ENCODE results near the gene BLTP3B. TPM values are rescaled to one million over a fixed set of nuclear protein-coding genes. Genes with fewer than 3 reads are reported as not detected.
"Not testable (repeated sequence)": the region's sequence is repeated elsewhere in the genome, so short reads cannot be mapped to it uniquely, and the experiment has no call there.

BLTP3B gene, protein sequence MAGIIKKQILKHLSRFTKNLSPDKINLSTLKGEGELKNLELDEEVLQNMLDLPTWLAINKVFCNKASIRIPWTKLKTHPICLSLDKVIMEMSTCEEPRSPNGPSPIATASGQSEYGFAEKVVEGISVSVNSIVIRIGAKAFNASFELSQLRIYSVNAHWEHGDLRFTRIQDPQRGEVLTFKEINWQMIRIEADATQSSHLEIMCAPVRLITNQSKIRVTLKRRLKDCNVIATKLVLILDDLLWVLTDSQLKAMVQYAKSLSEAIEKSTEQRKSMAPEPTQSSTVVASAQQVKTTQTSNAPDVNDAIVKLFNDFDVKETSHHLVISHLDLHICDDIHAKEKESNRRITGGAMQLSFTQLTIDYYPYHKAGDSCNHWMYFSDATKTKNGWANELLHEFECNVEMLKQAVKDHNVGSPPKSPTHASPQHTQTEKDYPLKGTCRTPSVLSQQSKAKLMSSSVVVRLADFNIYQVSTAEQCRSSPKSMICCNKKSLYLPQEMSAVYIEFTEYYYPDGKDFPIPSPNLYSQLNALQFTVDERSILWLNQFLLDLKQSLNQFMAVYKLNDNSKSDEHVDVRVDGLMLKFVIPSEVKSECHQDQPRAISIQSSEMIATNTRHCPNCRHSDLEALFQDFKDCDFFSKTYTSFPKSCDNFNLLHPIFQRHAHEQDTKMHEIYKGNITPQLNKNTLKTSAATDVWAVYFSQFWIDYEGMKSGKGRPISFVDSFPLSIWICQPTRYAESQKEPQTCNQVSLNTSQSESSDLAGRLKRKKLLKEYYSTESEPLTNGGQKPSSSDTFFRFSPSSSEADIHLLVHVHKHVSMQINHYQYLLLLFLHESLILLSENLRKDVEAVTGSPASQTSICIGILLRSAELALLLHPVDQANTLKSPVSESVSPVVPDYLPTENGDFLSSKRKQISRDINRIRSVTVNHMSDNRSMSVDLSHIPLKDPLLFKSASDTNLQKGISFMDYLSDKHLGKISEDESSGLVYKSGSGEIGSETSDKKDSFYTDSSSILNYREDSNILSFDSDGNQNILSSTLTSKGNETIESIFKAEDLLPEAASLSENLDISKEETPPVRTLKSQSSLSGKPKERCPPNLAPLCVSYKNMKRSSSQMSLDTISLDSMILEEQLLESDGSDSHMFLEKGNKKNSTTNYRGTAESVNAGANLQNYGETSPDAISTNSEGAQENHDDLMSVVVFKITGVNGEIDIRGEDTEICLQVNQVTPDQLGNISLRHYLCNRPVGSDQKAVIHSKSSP (N-terminal part only)
- total RNA-seq = 10 to 100 TPM in 1 of 6 donors, 1 to 10 TPM in 5; 3.6 to 10.8 (median 5.2) TPM
- polyA plus RNA-seq = 1 to 10 TPM; 2.0 to 5.6 TPM

DNA sequence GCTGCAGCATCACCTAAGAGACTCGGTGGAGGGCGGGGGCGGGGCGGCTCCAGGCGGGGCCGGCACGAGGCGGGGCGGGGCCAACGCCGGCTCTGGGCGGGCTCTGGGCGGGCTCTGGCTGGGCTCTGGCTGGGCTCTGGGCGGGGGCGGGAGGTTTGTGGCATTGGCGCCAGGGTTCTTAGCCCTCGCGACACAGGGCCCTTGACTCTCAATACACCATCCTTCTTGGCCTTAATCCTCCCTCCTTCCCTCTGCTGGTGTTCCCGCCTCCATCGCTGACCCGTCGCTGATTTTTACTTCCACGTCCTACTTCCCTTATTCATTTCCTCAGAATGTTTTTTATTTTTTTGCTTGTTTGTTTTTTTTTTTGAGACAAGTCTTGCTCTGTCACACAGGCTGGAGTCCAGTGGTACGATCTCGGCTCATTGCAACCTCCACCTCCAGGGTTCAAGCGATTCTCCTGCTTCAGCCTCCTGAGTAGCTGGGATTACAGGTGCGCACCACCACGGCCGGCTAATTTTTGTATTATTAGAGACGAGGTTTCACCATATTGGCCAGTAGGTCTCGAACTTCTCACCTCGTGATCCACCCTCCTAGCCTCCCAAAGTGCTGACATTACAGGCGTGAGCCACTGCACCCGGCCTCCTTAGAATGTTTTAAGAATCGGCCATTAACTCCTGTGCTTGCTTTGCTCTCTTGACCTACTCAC lies at the start of gene BLTP3B:
BLTP3B (minus strand) TSS at position 24 of the 709 bp plus-strand sequence. CDS start 239 bp downstream, outside the sequence.
- WGBS, 2 donors = 24 to 51% methylated on average over 17 to 35 of the region's 35 CpGs
- Histone ChIP-seq H3K4me1 (peaks cover 0 to 3% (median 0%) of the 10 kb centered on the region in 3 donors), H3K27ac (peak within 1 kb of the TSS; percentile 86 to 89 (median 86)), H3K4me3 (peak within 1 kb of the TSS; percentile 69 to 83 (median 80)), H3K36me3 (no peaks in the 10 kb centered on the region), H3K27me3 (no peaks in the 10 kb centered on the region), H3K9me3 (no peaks in the 10 kb centered on the region)
- intact Hi-C loops (cut with DNase I) = no loop called here
- DNase-seq = peak in 5 of 6 donors; percentile 84 to 96 (median 90)
- TF ChIP-seq, protein P1, sequence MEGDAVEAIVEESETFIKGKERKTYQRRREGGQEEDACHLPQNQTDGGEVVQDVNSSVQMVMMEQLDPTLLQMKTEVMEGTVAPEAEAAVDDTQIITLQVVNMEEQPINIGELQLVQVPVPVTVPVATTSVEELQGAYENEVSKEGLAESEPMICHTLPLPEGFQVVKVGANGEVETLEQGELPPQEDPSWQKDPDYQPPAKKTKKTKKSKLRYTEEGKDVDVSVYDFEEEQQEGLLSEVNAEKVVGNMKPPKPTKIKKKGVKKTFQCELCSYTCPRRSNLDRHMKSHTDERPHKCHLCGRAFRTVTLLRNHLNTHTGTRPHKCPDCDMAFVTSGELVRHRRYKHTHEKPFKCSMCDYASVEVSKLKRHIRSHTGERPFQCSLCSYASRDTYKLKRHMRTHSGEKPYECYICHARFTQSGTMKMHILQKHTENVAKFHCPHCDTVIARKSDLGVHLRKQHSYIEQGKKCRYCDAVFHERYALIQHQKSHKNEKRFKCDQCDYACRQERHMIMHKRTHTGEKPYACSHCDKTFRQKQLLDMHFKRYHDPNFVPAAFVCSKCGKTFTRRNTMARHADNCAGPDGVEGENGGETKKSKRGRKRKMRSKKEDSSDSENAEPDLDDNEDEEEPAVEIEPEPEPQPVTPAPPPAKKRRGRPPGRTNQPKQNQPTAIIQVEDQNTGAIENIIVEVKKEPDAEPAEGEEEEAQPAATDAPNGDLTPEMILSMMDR (IDR thresholded peaks at IDR 0.05) = no peak
- peak; percentile 97 to 99 (median 98) for ATAC-seq
- no peak for FAIRE-seq

DNA sequence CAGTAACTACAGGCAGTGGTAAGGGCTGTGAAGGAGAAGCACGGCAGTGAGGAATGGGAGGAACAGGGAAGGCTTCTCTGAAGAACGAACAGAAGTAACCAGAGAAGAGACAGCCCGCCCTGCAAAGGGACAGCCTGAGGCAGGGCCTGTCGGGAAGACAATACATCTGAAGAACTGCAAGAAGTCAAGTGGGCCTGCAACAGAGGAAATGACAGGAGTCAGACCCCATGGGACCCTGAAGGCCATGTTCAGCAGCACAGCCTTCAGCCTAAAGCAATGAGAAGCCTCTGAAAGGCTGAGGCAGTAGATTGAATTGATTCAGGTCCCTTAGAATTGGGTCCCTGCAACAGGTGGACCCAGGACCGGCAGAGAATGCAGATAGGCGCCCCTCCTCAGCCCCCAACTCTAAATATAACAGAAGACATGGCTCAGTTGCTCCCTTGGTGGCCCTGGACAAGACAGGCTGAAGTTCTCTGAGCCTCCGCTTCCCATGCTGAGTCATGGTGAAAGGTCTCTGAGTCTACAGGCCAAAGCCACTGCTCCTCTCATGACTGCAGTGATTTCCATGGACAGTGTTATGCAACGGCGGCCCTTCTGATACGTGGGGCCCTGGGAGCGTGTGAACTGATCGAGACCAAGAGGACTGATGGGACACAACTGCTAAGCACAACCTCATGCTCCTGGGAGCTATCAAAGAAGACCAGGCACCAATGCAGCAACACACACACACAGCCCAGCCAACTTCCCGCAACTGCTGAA lies 47.1 kb upstream of the BLTP3B start:
- ATAC-seq = no peak
- DNase-seq = no peak
- WGBS, 2 donors = 92% methylated on average over 13 of the region's 13 CpGs
- H3K9me3 ChIP-seq = no peaks in the 10 kb centered on the region
- no peak overlapping the region for H3K4me3 ChIP-seq
- TF ChIP-seq, protein P1 (IDR thresholded peaks at IDR 0.05) = no peak
- intact Hi-C loops (cut with DNase I) = no loop called here
- H3K27me3 ChIP-seq = no peaks in the 10 kb centered on the region
- no peak overlapping the region for H3K27ac ChIP-seq
- no peaks in the 10 kb centered on the region for H3K4me1 ChIP-seq
- no peaks in the 10 kb centered on the region for H3K36me3 ChIP-seq
- FAIRE-seq = no peak

DNA sequence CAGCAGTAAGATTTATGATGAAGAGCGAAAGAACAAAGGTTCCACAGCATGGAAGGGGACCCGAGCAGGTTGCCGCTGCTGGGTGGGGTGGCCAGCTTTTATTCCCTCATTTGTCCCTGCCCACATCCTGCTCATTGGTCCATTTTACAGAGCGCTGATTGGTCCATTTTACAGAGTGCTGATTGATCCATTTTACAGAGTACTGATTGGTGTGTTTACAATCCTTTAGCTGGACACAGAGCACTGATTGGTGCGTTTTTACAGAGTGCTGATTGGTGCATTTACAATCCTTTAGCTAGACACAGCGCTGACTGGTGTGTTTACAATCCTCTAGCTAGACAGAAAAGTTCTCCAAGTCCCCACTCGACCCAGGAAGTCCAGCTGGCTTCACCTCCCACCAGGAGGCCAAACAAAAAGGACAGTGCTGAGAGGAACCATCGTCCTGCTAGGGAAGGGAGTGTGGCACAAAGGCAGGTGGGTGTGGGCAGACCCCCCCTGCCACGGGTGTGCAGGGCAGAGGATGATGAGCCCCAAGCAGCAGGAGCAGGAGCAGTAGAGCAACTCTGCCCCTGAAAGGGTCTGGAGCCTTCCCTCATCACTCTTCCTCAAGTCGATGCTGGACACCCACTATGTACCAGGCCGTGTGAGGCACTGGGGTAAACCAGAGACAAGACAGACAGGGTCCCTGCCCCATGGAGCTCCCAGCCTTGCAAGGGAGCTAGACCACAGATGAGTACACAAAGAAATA lies 46.4 kb upstream of the BLTP3B start:
- ATAC-seq; FAIRE-seq; intact Hi-C loops (cut with DNase I); DNase-seq; H3K27ac ChIP-seq; H3K27me3 ChIP-seq; H3K4me1 ChIP-seq; H3K9me3 ChIP-seq; H3K4me3 ChIP-seq; H3K36me3 ChIP-seq: not testable (repeated sequence)
- 94% methylated on average over 11 of the region's 11 CpGs for WGBS, 2 donors

DNA sequence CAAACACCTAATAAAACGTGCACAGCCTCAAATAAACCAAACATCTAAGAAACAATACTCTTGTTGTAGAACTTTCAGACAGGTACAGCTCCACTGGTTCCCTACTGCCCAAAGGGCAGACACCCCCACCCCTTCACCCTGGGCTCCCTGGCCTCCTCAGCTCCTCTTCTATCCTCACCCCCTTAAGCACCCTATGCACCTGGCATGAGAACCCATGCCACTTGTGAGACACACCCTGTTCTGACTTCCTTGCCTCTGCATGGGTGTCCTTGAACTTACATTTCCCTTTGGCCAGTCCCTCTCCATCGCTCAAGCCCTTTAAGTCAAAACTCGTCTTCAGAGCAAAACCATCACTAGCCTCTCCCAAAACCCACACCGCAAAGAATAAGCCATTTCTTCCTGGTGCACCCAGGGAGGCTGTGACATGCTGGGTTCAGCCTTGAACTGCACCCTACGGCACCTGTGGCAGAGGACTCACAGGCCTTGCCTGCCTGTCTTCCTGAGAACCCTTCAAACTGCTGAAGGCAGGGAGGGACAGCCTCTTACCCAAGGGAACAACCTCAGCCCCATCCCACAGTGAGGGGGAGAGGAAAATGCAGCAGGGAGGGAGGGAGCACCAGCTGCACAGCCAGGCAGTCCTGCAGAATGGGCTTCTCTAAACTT lies 45.3 kb upstream of the BLTP3B start:
- FAIRE-seq (no peak), ATAC-seq (no peak), DNase-seq (no peak)
- intact Hi-C loops (cut with DNase I) = no loop called here
- no peak overlapping the region for H3K4me3 ChIP-seq
- H3K9me3 ChIP-seq = no peaks in the 10 kb centered on the region
- no peaks in the 10 kb centered on the region for H3K27me3 ChIP-seq
- no peaks in the 10 kb centered on the region for H3K36me3 ChIP-seq
- WGBS, 2 donors = 91 to 97% methylated on average over 5 of the region's 5 CpGs
- no peak overlapping the region for H3K27ac ChIP-seq
- no peaks in the 10 kb centered on the region for H3K4me1 ChIP-seq
- TF ChIP-seq, protein P1 (IDR thresholded peaks at IDR 0.05) = no peak

Data from pancreas (tissue), 10 donors.